Trophoblast cell (in vitro differentiated cells and primary cell): Measurements from ENCODE around the gene RUVBL1.

Experiments
- DNase-seq, 2 donors: peaks; one replicate each; pipeline ENCODE4 v3.0.0-alpha.2; 2016
- H2AFZ ChIP-seq: 2 replicates; pipeline ENCODE4 v1.6.1; 2013; ENCODE audit warnings: low read length, moderate library complexity, mild to moderate bottlenecking; ENCODE audit not compliant: insufficient read depth, poor library complexity
- H2AK5ac ChIP-seq: 2 replicates; pipeline ENCODE4 v1.6.1; 2013; ENCODE audit warnings: mild to moderate bottlenecking, low read length
- H2BK120ac ChIP-seq: 2 replicates; pipeline ENCODE4 v1.6.1; 2013; ENCODE audit warnings: low read length, mild to moderate bottlenecking, moderate library complexity; ENCODE audit not compliant: insufficient read depth, poor library complexity
- H2BK12ac ChIP-seq: 2 replicates; pipeline ENCODE4 v1.6.1; 2013; ENCODE audit warnings: mild to moderate bottlenecking, low read length, moderate library complexity
- H2BK5ac ChIP-seq: 2 replicates; pipeline ENCODE4 v1.6.1; 2013; ENCODE audit warnings: low read length, low read depth, moderate library complexity, mild to moderate bottlenecking; ENCODE audit not compliant: poor library complexity
- H3K14ac ChIP-seq: 2 replicates; pipeline ENCODE4 v1.6.1; 2013; ENCODE audit warnings: mild to moderate bottlenecking, low read length
- H3K18ac ChIP-seq: 2 replicates; pipeline ENCODE4 v1.6.1; 2013; ENCODE audit warnings: mild to moderate bottlenecking, low read length
- H3K23ac ChIP-seq: 2 replicates; pipeline ENCODE4 v1.6.1; 2013; ENCODE audit warnings: low read length
- H3K27ac ChIP-seq: 2 replicates; pipeline ENCODE4 v1.5.1; 2013; ENCODE audit warnings: low read depth, mild to moderate bottlenecking, inconsistent platforms, low read length, moderate library complexity
- H3K27me3 ChIP-seq: 2 replicates; pipeline ENCODE4 v1.6.1; 2013; ENCODE audit warnings: inconsistent platforms, mild to moderate bottlenecking, low read length, moderate library complexity; ENCODE audit not compliant: insufficient read depth
- H3K36me3 ChIP-seq, 2 experiments: 1 replicate in 1 of 2; 2 replicates in 1 of 2; pipeline ENCODE4 v1.6.1; 2013; ENCODE audit warnings: low read length in 2 of 2, mild to moderate bottlenecking in 2 of 2, moderate library complexity in 1 of 2; ENCODE audit not compliant: insufficient read depth in 2 of 2, control insufficient read depth in 1 of 2
- H3K4ac ChIP-seq: 2 replicates; pipeline ENCODE4 v1.6.1; 2013; ENCODE audit warnings: low read depth, mild to moderate bottlenecking, low read length, moderate library complexity
- H3K4me1 ChIP-seq, 2 experiments: 1 replicate in 1 of 2; 2 replicates in 1 of 2; pipeline ENCODE4 v1.6.1; 2013; ENCODE audit warnings: low read length in 2 of 2, mild to moderate bottlenecking in 2 of 2, moderate library complexity in 1 of 2; ENCODE audit not compliant: insufficient read depth in 2 of 2, control insufficient read depth in 1 of 2
- H3K4me2 ChIP-seq: 2 replicates; pipeline ENCODE4 v1.6.1; 2013; ENCODE audit warnings: inconsistent platforms, mild to moderate bottlenecking, low read length, moderate library complexity
- H3K4me3 ChIP-seq: 2 replicates; pipeline ENCODE4 v1.5.1; 2013; ENCODE audit warnings: mild to moderate bottlenecking, low read depth, low read length, inconsistent platforms
- H3K79me1 ChIP-seq: one replicate; pipeline ENCODE4 v1.6.1; 2013; ENCODE audit warnings: low read length
- H3K79me2 ChIP-seq: 2 replicates; pipeline ENCODE4 v1.6.1; 2013; ENCODE audit warnings: low read length, mild to moderate bottlenecking; ENCODE audit not compliant: control insufficient read depth, insufficient read depth, poor library complexity
- H3K9ac ChIP-seq: 2 replicates; pipeline ENCODE4 v1.6.1; 2013; ENCODE audit warnings: mild to moderate bottlenecking, low read length
- H3K9me3 ChIP-seq: 2 replicates; pipeline ENCODE4 v1.6.1; 2013; ENCODE audit warnings: low read depth, mild to moderate bottlenecking, control low read depth, inconsistent platforms, low read length; ENCODE audit not compliant: insufficient read depth
- H4K12ac ChIP-seq: 2 replicates; pipeline ENCODE4 v1.6.1; 2013; ENCODE audit warnings: low read depth, mild to moderate bottlenecking, low read length, moderate library complexity
- H4K8ac ChIP-seq: 2 replicates; pipeline ENCODE4 v1.6.1; 2013; ENCODE audit warnings: low read depth, mild to moderate bottlenecking, low read length, moderate library complexity
- H4K91ac ChIP-seq: one replicate; pipeline ENCODE4 v1.6.1; 2013; ENCODE audit warnings: low read depth, mild to moderate bottlenecking, low read length, moderate library complexity
- WGBS: extraction: QIAGEN DNeasy Blood & Tissue Kit; methylation state at CpG from one replicate; pipeline ENCODE4 v1.1.7; 2013; ENCODE audit warnings: missing lambda C conversion rate; ENCODE audit not compliant: insufficient read length, insufficient coverage; ENCODE audit errors: extremely low coverage; 5-methylcytosine and 5-hydroxymethylcytosine counted together

RUVBL1 gene

DNA sequence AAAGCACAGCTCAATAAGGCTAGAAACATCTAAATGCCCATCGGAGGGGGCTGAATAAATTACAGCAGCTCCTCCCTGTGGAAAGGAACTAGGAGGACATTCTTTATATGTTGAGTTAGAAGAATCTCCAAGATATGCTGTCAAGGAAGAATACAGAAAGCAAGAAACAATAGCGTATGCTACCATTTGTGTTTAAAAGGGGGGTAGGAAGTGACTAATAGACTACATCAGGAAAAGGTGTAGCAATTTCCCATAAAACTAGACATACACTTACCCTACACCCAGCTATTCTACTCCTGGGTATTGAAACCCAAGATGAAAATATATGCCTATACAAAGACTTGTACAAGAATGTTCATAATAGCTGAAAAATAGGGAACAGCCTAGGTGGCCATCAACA is 49.8 kb downstream of the RUVBL1 start:
- H3K79me1 ChIP-seq = no peaks in the 10 kb centered on the region
- H4K91ac ChIP-seq = no peak overlapping the region
- H3K27ac ChIP-seq = no peak overlapping the region
- H2BK120ac ChIP-seq = no peak overlapping the region
- no peak overlapping the region for H4K12ac ChIP-seq
- DNase-seq = no peak
- H3K14ac ChIP-seq = no peak overlapping the region
- no peaks in the 10 kb centered on the region for H3K9me3 ChIP-seq
- H2BK12ac ChIP-seq = no peak overlapping the region
- no peak overlapping the region for H3K23ac ChIP-seq
- no CpG with 5 or more reads among the region's 2 CpGs for WGBS
- H3K27me3 ChIP-seq = peaks cover 11% of the 10 kb centered on the region
- H2AFZ ChIP-seq = no peak overlapping the region
- H3K4ac ChIP-seq = no peak overlapping the region
- no peak overlapping the region for H3K4me3 ChIP-seq
- H2AK5ac ChIP-seq = no peak overlapping the region
- peaks cover 39 to 46% of the 10 kb centered on the region in 2 experiments for H3K36me3 ChIP-seq
- no peak overlapping the region for H4K8ac ChIP-seq
- H3K4me1 ChIP-seq = peaks cover 11 to 14% of the 10 kb centered on the region in 2 experiments
- no peaks in the 10 kb centered on the region for H3K79me2 ChIP-seq
- H3K4me2 ChIP-seq = no peak overlapping the region
- no peak overlapping the region for H3K18ac ChIP-seq
- H3K9ac ChIP-seq = no peak overlapping the region
- H2BK5ac ChIP-seq = no peak overlapping the region

DNA sequence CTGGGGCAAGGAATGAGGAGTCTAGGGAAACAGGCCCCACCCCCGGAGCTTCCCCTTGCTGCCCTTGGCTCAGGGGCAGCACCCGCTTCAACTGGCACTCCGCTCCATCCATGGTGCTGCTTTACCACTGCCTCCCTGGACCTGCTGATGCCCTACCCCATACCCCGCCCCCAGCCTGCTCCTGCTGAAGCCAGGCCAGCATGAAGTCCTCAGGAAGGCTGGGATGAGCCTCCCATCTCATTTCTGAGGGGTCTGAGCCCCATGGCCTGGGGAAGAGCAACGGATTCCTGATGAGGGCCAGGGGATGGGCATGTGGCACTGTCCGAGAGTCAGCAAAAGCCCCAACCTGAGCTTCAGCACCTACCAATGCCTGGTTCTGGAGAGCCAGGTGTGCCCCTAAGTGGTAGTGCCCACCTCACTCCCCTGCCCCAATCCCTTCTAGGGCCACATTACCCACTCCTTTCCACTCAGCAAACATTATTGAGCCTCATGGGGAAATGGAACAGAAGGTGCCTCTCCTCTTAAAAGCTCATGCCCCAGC is 50.4 kb downstream of the RUVBL1 start:
- Histone ChIP-seq H4K91ac (no peak overlapping the region), H3K4me2 (no peak overlapping the region), H3K4ac (no peak overlapping the region), H3K79me2 (no peaks in the 10 kb centered on the region), H2AFZ (no peak overlapping the region), H3K23ac (no peak overlapping the region), H3K14ac (no peak overlapping the region), H4K12ac (no peak overlapping the region), H3K9ac (no peak overlapping the region), H3K27me3 (peaks cover 11% of the 10 kb centered on the region), H3K27ac (no peak overlapping the region), H2BK5ac (no peak overlapping the region), H4K8ac (no peak overlapping the region), H2BK120ac (no peak overlapping the region), H3K36me3 (peaks cover 44 to 50% of the 10 kb centered on the region in 2 experiments), H3K9me3 (no peaks in the 10 kb centered on the region), H3K79me1 (no peaks in the 10 kb centered on the region), H3K4me1 (peaks cover 11 to 14% of the 10 kb centered on the region in 2 experiments), H2AK5ac (no peak overlapping the region), H2BK12ac (no peak overlapping the region), H3K18ac (no peak overlapping the region), H3K4me3 (no peak overlapping the region)
- WGBS = no CpG with 5 or more reads among the region's 6 CpGs
- no peak for DNase-seq

DNA sequence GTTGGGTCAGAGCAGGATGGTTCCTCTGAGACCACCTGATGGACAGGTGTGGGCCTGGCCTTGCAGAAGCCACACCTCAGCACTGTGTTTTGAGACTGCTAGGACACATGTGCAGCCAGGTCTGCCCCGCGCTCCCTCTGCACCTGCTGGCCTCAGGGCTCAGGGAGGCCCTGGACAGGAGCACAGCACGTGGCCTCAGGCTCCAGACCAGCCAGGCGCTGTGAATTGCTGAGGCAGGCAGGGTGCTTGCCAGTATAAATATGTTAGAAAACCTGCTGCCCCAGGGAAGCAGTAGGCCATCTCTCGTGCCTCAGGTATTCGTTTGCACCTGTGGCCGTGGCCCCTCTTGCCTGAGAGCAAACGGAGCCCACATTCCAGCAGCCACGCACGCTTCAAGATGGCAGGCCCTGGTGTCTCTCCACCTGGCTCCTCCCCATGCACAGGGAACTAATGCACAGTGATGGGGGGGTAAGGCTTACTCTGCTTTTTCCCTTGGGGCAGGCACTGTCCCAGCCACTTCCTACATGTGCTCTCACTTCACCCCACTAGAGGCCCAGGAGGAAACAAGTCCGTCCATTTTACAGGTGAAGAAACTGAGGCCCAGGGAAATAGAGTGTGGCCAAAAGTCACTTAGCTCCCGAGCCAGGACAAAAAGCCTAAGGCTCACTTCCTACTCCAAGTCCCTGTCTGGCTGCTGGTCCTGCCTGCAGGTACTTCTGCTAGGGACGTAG is 51.0 kb downstream of the RUVBL1 start:
- no CpG with 5 or more reads among the region's 13 CpGs for WGBS
- H3K79me2 ChIP-seq = no peaks in the 10 kb centered on the region
- H3K23ac ChIP-seq = no peak overlapping the region
- no peak overlapping the region for H3K18ac ChIP-seq
- H3K9me3 ChIP-seq = no peaks in the 10 kb centered on the region
- H3K79me1 ChIP-seq = no peaks in the 10 kb centered on the region
- H2BK12ac ChIP-seq = no peak overlapping the region
- peaks cover 11 to 14% of the 10 kb centered on the region in 2 experiments for H3K4me1 ChIP-seq
- peaks cover 50 to 56% of the 10 kb centered on the region in 2 experiments for H3K36me3 ChIP-seq
- H4K12ac ChIP-seq = no peak overlapping the region
- H3K9ac ChIP-seq = no peak overlapping the region
- no peak overlapping the region for H2BK120ac ChIP-seq
- H2AFZ ChIP-seq = no peak overlapping the region
- no peak overlapping the region for H3K14ac ChIP-seq
- peak; percentile 51 to 59 for DNase-seq
- H3K27me3 ChIP-seq = peaks cover 11% of the 10 kb centered on the region
- H3K4ac ChIP-seq = no peak overlapping the region
- H4K8ac ChIP-seq = no peak overlapping the region
- no peak overlapping the region for H4K91ac ChIP-seq
- no peak overlapping the region for H3K4me3 ChIP-seq
- H2BK5ac ChIP-seq = no peak overlapping the region
- no peak overlapping the region for H2AK5ac ChIP-seq
- H3K4me2 ChIP-seq = no peak overlapping the region
- no peak overlapping the region for H3K27ac ChIP-seq

DNA sequence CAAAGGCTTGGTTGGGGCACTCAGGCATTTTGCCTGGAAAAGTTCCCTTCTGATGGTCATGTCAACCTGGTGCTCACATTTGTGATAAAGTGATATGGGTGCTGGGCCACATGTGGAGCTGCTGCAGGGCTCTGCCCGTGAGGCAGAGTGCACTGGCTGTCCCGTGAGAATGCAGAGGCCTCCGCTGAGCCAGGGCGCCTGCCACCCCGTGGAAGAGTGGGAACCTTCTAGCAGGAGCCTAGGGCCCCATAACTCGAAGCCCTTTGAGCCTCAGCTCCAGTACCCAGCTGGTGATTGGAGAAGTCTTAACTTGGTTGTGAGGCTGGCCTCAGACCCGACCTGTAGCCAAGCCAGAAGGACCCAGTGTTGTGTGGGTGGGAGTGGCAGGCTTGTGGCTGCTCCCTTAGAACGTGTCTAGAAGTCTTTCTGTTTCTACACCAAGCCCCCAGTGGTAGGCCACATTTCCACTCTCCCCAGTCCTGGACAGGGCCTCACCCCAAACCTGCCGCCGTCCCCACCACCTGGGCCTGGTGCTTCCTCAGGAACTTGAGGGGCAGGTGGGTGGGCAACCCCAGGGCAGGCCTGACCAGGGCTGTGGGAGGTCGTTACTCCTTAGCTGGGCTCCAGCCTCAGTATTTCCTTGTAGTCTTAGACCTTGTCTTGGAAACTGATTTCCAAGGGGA is 51.7 kb downstream of the RUVBL1 start:
- H4K91ac ChIP-seq = no peak overlapping the region
- H3K4me1 ChIP-seq = peaks cover 11 to 12% of the 10 kb centered on the region in 2 experiments
- no peaks in the 10 kb centered on the region for H3K9me3 ChIP-seq
- H2BK120ac ChIP-seq = no peak overlapping the region
- H3K14ac ChIP-seq = no peak overlapping the region
- WGBS = no CpG with 5 or more reads among the region's 11 CpGs
- peaks cover 11% of the 10 kb centered on the region for H3K27me3 ChIP-seq
- no peak overlapping the region for H3K4ac ChIP-seq
- no peak for DNase-seq
- H3K9ac ChIP-seq = no peak overlapping the region
- H3K27ac ChIP-seq = no peak overlapping the region
- no peak overlapping the region for H3K18ac ChIP-seq
- H3K79me2 ChIP-seq = no peaks in the 10 kb centered on the region
- no peak overlapping the region for H4K8ac ChIP-seq
- H3K36me3 ChIP-seq = peaks cover 56 to 63% of the 10 kb centered on the region in 2 experiments
- no peaks in the 10 kb centered on the region for H3K79me1 ChIP-seq
- H3K4me3 ChIP-seq = no peak overlapping the region
- H2BK12ac ChIP-seq = no peak overlapping the region
- H2AK5ac ChIP-seq = no peak overlapping the region
- no peak overlapping the region for H3K4me2 ChIP-seq
- no peak overlapping the region for H4K12ac ChIP-seq
- H2AFZ ChIP-seq = no peak overlapping the region
- no peak overlapping the region for H2BK5ac ChIP-seq
- H3K23ac ChIP-seq = no peak overlapping the region
